HG02943 (cell line): Measurements from ENCODE around the gene BPIFB1.

Experiments used
- ATAC-seq: cut with Tn5 transposase; IDR thresholded peaks from one replicate; pipeline ENCODE4 v1.9.1; 2021; ENCODE audit warnings: mild to moderate bottlenecking, low read depth, moderate library complexity; ENCODE audit not compliant: unreplicated experiment

BPIFB1 gene, protein sequence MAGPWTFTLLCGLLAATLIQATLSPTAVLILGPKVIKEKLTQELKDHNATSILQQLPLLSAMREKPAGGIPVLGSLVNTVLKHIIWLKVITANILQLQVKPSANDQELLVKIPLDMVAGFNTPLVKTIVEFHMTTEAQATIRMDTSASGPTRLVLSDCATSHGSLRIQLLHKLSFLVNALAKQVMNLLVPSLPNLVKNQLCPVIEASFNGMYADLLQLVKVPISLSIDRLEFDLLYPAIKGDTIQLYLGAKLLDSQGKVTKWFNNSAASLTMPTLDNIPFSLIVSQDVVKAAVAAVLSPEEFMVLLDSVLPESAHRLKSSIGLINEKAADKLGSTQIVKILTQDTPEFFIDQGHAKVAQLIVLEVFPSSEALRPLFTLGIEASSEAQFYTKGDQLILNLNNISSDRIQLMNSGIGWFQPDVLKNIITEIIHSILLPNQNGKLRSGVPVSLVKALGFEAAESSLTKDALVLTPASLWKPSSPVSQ

DNA sequence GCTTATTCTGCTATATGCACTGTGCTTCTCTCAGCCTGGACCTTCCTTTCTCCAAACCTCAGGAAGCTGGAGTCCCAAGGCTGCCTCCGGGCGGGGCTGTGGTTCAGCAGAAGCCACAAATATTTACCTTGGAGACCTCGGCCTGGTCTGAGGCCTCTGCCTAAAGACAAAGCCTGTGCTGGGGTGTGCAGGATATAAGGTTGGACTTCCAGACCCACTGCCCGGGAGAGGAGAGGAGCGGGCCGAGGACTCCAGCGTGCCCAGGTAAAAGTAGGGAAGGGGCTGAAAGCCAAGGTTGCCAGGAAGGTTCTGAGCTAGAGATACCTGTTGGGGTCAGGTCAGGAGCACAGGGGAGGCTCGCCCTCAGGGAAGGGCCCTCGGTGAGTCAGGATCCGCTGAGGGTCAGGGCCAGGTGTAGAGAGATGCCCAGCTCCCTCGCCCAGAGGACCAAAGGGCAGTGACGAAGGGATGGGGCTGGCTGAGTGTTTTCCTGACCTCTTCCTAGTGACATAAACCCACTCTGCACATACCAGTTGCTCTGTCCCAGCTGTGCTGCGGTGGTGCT lies at the start of gene BPIFB1:
TSS of gene BPIFB1 (plus strand) at position 224 of the 565 bp plus-strand sequence. CDS start 2,860 bp downstream, outside the sequence.
- ATAC-seq = no peak

DNA sequence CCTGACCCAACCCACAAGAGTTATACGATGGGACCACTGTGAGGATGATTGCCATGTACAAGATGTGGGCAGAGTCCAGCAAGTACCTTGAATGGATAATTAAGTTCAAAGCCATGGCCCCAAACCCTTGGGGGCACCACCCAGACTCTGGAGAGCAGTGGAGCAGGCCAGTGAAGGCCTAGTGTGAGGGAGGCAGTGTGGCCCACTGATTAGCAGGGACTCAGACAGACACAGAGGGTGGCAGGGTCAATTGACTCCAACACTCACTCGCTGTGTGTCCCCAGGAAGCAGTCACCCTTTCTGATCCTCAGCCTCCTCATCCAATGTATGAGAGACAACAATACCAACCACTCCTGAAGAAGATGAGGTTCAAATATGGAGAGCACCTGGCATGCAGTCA lies 49.0 kb upstream of the BPIFB1 start:
- ATAC-seq = no peak

DNA sequence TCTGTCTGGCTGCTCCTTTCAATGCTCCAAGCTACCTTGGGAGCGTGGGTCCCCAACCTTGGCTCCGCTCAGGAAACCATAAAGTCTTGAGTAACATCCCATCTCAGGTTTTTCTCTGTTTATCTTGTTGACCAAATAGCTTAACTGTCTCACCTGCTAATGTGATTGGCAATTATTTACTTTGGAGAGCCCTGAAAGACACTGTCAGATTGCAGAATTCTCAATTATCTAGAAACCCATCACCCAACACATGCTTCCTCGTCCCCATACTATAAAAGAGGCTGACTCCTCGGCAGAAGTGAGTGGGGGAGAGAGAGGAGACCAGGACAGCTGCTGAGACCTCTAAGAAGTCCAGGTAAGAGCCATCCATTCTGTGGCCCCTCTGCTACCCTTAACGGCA lies 47.3 kb upstream of the BPIFB1 start, which contains the start of gene BPIFA1:
TSS of gene BPIFA1 (plus strand) at position 301 of the 400 bp plus-strand sequence. CDS start 1,716 bp downstream, outside the sequence.
- ATAC-seq = no peak

DNA sequence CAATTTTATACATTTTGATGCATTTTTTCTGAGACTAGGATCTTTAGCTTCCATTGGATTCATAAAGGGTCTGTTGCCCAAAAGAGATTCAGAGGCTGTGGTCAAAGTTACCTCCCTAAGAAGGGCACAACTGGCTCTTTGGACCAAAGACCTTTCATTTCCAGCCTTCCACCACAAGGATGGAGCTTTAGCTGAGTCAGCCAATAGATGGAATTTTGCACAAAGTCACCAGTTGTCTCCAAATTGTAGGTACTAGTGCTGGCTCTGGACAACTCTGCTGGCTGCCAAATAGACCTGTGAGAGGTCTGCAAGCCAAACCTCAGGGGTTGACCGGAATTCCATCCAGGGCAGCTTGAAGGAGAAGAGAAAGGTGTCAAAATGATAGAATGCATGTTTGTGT lies 46.7 kb upstream of the BPIFB1 start:
- ATAC-seq = no peak

DNA sequence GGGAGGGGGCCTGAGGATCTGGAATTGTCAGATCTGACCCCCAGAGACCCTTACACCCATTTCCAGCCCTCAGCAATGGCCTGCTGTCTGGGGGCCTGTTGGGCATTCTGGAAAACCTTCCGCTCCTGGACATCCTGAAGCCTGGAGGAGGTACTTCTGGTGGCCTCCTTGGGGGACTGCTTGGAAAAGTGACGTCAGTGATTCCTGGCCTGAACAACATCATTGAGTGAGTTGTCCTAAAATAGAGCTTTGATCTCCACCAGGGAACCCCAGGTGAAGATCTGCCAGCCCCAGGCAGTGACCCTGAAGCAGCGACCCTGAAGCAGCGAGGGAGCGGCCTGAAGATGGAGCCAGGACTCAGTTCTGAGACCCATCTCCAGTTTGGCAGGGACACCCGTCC lies 45.0 kb upstream of the BPIFB1 start:
- no peak for ATAC-seq

DNA sequence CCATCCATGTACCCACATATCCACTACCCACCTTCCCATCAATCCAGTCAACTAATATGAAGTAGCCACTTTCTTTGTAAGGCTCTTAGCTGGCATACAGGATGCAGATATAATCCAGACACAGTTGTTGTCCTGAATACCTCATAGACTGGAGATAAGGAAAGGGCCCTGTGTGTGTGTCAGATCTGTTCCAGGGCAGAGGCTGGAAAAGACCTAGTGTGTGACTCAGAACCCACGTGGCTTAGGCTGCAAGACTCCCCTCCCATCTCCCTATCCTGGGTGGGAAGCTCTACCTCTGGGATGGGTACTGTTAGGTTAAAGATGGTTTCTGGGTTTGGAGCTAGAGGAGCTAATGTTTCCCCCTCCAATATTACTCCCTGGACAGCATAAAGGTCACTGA lies 43.6 kb upstream of the BPIFB1 start:
- ATAC-seq = no peak

DNA sequence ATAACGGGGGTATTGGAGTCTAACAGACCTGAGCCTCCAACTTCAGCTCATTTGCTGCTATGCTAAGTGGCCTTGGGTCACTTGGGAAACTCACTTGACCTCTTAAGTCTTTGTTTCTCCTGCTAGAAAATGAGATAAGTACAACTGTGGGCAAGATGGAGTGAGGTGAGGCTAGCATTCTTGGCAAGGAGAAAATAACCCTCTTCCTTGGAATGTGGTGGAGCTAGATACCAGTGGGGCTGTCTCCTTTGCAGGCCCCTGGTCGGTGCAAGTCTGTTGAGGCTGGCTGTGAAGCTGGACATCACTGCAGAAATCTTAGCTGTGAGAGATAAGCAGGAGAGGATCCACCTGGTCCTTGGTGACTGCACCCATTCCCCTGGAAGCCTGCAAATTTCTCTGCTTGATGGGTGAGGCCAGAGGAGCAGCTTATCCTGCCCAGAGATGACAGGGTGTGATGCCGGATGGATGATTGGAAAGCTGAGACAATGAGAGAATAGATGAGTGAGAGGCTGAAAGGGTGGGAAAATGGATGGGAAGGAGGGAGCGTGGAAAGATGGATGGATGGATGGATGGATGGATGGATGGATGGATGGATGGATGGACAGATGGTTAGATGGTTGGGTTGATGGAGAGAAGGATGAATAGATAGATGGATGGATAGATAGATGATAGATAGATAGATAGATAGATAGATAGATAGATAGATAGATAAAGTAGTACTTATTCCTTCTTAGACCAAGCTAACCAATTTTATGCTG lies 42.9 kb upstream of the BPIFB1 start:
- no peak for ATAC-seq

DNA sequence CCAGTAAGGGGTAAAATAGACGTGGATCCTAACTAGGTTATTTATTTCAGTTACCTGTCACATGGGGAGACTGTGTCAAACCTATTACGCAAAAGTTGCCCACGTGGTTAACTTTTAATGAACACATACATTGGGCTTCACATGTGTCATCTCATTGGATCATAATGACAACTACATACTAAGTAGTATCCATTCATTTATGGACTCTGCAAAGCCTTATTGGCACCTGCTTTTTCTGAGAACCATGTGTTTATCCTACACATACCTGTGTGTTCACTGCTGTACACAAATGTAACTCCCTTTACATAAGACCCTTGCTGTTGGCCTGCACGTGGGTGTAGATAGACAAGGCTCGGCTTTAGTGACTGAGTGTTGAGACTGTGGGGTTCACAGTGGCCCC lies 42.1 kb upstream of the BPIFB1 start:
- no peak for ATAC-seq

DNA sequence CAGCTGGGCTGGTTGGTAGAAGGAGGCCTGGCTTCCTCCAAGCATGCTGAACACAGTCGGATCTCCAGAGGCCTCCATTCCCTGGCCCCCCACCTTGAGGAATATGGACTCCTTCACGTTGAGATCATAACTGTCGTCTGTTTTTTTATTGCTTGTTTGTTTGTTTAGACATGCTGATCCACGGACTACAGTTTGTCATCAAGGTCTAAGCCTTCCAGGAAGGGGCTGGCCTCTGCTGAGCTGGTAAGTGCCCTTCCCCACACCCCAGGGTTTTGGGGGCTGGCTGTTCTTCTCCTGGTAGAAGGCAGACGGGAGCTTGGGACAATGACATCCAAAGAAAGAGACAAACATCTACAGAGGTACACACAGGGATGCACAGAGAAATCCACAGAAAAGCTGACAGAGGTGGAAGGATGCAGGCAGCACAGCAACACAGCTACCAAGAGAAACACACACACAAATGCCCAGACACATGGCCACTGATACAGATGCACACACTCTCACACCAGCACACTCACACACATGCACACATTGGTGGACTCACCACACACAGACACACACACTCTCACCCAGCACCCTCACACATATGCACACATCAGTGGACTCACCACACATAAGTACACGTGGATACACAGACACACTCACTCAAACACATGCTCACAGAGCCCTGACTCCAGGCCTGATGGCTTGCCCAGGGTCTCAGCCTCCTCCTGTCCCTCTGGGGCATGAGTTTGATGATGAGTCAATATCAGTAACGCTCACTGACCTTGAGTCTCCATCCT lies 40.5 kb upstream of the BPIFB1 start:
- no peak for ATAC-seq

DNA sequence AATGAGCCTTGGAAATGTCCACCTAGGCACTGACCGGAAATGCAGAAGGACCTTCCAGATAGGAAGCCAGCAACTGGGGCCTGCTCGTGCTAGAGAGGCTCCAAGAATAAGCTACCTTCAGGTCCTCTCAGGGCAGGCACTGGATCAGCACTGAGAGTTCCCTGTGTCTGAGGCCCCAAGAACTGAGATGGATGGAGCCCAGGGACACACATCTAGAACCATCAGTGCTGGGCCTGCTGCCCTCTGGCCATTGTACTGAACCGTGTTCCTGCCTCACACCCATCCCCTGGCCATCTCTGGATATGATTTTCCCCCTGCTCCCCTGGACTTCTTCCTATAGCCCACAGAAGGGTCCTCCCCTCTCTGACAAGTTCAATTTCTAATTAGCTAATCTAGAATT lies 36.9 kb upstream of the BPIFB1 start:
- ATAC-seq = no peak

DNA sequence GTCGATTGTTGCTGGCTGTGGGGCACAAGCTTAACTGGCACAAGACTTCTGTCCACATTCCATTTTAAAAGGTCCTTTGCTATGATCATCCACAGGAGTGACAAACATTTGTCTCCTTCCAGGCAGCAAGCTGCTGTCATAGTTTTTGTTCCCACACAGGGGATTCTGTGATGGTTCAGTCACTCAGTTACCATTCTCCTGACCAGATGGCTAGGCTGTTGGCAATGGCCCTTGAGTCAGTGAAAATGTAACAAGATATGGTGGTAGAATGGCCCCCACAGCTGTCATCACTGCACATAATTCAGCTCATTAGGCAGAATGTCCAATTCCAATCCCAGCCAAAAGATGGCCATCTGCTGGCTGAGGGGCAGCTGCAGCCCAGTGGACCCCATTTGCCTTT lies 33.6 kb upstream of the BPIFB1 start:
- ATAC-seq = no peak

DNA sequence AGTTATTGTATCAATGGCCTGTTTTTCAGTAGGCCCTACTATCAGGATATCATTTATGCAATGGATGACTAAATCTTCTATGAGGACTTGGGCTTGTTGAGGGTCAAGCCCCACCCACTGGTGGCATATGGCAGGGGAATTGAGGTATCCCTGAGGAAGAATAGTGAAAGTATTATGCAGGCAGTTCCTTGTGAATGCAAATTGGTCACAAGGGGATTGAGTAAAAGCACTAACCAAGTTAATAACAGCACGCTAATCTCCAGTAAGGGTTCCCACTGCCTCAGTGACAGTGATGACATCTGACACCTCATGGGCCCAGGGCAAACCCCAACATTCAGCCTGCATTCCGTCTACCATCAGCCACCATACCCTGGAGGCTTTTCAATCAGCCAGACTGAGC lies 32.3 kb upstream of the BPIFB1 start:
- ATAC-seq = no peak

DNA sequence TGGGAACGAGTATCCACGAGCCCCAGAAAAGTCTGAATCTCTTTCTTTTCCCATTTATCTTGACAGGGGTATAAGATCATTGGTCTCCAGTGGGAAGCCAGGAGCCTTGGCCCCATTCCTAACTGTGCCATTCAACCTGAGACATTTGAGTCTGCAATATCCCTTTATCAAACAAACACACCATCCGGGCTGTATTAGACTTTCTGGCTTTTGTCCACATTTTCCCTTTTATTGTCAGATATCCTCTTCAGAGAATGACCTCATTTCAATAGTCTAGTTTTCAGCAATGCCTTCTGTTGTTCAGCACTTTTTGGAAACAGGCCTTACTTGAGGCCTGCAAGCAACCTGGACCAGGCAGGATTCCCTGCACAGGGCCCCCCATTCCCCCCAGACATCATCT lies 31.5 kb upstream of the BPIFB1 start:
- ATAC-seq = no peak

DNA sequence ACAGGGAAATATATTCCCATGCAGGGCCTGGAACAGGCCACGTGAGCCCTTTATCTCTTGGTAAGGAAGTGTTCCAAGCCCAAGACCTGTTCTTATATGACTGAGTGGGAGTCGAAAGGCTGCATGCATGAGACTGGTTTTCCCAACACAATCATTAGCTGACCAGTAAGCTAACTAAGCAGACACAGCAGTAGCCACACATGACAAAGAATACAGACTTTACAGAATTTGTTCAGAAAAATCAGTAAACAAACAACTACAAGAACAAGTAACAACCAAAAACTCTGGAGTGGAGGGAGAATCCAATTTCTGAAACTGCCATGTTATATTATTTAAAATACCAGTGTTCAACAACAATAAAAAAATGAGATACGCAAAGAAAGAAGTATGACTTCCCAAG lies 30.6 kb upstream of the BPIFB1 start:
- ATAC-seq = no peak

DNA sequence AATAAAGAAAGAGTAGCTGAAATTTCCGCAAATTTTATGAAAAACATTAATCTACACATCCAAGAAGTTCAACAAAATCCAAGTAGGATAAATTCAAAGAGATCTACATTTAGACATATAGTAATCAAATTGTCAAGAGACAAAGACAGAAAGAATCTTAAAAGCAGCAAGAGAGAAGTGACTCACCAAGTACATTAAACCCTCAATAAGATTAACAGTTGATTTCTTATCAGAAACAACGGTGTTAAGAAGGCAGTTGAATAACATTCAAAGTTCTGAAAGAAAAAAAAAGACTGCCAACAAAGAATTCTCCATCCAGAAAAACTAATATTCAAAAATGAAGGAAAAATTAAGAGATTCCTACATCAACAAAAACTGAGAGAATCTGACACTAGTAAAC lies 28.0 kb upstream of the BPIFB1 start:
- no peak for ATAC-seq

DNA sequence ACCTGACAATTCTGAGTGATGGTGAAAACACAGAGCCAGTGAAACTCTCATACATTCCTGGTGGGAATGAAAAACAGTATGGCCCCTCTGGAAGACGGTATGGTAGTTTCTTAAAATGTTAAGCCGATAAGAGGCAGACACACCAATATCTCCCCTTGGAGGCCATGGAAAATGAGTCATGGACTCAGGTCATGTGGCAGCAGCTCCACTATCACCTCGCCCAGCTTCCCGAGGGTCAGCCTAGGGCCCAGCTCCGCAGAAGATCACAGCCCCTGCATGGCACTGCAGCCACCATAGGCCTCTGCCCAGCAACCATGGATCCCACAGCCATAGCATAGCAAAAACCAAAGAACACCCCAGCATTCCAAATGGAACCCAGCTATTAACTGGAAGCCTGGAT lies 25.8 kb upstream of the BPIFB1 start:
- ATAC-seq = no peak

DNA sequence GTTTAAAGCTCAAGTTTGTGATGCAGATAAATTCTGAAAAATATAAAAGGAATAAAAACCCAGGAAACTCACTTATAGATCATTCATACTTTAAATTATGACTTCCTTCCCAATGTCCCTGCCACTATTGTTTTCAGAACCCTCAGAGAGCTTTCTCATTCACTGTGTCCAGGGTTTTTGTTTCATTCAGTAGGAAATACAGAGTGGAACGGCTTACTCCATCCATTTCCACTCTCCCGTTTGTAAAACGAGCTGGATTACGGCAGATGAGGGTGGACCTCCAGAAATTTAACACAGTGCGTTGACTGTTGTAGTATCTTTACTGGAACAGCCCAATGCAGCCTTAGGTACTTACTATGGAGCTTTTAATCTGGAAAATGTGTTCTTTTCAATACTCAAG lies 23.6 kb upstream of the BPIFB1 start:
- ATAC-seq = no peak

DNA sequence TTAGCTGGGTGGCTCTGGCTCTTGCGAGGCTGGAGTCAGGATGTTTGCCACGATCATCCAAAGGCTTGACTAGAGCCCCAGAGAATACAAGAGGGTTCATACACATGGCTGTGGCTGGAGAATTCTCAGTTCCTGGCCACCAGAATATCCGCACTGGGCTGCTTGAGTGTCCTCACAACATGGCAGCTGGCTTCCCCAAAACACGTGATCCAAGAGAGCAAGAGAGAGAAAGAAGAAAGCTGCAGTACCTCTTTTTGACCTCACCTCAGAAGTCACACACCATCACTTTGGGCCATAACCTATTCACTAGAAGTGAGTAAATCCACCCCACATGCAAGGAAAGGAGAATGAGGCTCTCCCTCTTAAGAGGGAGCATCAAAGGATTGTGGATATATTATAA lies 21.5 kb upstream of the BPIFB1 start:
- no peak for ATAC-seq

DNA sequence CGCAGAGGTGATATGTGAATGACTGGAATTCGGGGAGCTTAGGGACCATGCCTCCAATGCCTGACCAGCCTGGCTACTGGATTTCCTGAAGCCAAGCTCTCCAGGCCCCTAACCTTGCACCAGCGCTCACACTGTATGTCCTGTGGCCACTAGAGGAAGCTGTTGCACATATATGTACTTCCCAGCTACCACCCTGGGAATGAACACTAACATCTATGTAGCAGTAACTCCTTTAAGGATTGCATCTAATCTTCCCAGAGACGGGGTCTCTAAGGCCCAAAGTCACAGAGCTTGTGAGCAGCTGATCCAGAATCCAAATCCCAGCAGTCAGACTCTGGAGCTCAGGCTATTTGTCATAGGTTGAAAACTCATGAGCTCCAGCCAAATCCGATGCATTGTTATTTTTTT lies 20.4 kb upstream of the BPIFB1 start:
- no peak for ATAC-seq

DNA sequence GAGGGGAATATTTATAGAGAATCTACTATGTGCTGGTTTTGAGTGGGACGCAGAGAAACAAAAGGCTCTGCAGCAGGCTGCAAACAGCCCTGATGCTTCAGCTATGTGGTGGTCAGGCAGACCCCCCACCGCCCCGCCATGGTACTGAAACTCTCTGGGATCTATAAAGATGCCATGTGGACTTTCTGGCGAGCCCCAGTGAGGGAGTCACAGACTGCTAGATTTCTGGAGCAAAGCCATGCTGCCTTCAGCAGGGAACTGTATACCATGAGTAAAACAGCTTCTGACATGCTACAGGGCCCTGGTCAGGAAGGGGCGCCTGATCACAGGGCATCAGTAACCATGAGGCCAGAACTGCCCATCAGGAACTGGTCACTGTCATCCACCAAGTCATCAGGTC lies 19.2 kb upstream of the BPIFB1 start:
- no peak for ATAC-seq

DNA sequence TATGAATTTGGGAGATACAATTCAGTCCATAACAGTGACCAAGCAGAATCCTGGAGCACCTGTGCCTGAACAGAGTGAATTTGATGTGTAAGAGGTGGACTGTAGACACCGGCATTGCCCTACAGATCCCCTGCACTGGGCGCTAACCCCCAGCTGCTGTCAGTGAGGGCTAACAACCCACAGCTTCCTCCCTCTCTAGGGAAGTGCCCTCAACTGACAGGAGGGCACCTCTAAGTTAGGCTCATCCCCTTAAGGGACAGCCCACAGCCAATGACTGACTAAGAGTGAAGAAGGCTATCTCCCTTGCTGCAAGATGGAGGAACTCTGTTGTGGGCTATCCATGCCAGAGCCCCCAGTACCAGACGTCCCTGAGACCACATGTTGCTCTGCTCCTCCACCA lies 15.3 kb upstream of the BPIFB1 start:
- no peak for ATAC-seq
